ENCODE data around the gene GM2A. TPM values are rescaled to one million over a fixed set of nuclear protein-coding genes. Genes with fewer than 3 reads are reported as not detected.
"Not testable (repeated sequence)": the region's sequence is repeated elsewhere in the genome, so short reads cannot be mapped to it uniquely, and the experiment has no call there.

GM2A gene
- total and polyA plus RNA-seq, 12 donors: 15.5 to 81.3 (median 53.9) TPM

DNA sequence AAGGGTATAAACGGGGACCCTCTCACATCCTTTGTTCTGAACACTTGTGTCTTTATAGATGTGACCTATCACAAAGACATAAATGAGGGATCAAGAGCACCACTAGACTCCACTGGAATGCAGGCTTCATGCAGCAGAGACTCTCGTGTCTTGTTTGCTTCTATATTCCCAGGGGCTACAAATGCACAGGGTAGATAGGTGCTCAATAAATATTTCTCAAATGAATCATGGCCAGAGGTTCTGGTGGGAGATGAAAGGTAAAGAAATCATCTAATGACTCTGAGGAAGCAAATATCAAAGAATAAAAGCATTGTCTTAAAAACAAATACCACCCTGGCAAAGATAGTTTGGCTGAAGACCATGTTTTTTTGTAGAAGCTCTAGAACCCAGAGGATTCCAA, 44.0 kb downstream of the GM2A start:
- H3K27ac ChIP-seq: no peak overlapping the region
- no peaks in the 10 kb centered on the region for H3K9me3 ChIP-seq (replicated peaks in 1 of 3)
- WGBS, 4 donors: 70 to 83% (median 75%) methylated on average over 2 of the region's 2 CpGs
- intact Hi-C loops (cut with DNase I): no loop called here
- H3K36me3 ChIP-seq (replicated peaks in 1 of 2): no peaks in the 10 kb centered on the region
- H3K4me3 ChIP-seq: no peak overlapping the region
- no peaks in the 10 kb centered on the region for H3K27me3 ChIP-seq
- no peak for DNase-seq
- no peaks in the 10 kb centered on the region for H3K4me1 ChIP-seq (replicated peaks in 1 of 2)
- TF ChIP-seq POLR2A (IDR thresholded peaks at IDR 0.05) (no peak), CTCF (IDR thresholded peaks at IDR 0.05) (no peak)

DNA sequence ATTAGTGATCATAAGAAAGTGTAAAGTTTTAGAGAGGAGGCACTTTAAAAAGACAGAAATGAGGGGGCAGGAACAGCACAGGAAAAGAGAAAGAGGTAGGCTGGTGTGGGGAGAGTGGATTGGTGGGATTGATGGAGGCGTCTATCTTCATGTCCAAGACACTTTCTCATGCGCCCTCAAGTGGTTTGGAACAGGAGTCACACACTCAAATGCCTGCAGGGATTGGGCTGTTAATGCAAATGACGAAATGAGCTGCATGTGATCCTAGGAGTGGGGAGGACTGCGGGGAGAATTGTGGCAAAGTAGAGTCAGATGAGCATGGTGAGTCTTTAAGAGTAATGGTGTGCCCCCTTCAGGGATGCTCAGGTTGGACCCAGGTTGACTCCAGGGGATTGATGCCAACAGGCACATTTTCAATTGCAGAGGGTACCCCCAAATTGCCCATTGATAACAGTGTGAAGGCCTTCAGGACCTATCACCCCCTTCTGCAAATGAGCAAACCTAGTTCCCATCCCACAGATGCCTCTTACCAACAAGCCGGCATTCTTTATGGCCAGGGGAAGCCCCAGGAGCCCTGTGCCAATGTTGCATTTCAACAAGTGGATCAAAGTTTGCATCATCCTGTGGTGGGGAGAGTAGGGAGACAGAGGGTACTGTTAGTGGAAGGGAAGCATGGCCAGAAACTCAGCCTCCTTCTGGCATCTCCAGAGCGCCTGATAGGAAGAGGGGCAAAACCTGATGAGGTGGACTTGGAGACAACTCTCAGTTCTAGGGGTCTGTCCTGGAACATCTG, 45.3 kb downstream of the GM2A start:
- Histone ChIP-seq H3K4me3 (no peak overlapping the region), H3K36me3 (replicated peaks in 1 of 2) (no peaks in the 10 kb centered on the region), H3K27ac (no peak overlapping the region), H3K9me3 (replicated peaks in 1 of 3) (no peaks in the 10 kb centered on the region), H3K27me3 (no peaks in the 10 kb centered on the region), H3K4me1 (replicated peaks in 1 of 2) (no peaks in the 10 kb centered on the region)
- no peak for TF ChIP-seq POLR2A (IDR thresholded peaks at IDR 0.05)
- TF ChIP-seq CTCF (IDR thresholded peaks at IDR 0.05): peak in 5 of 6 experiments; percentile 17 to 57 (median 47)
- peak in 6 of 7 donors; percentile 25 to 71 (median 45) for DNase-seq
- WGBS, 4 donors: 24 to 85% (median 65%) methylated on average over 6 of the region's 6 CpGs
- intact Hi-C loops (cut with DNase I): no loop called here

DNA sequence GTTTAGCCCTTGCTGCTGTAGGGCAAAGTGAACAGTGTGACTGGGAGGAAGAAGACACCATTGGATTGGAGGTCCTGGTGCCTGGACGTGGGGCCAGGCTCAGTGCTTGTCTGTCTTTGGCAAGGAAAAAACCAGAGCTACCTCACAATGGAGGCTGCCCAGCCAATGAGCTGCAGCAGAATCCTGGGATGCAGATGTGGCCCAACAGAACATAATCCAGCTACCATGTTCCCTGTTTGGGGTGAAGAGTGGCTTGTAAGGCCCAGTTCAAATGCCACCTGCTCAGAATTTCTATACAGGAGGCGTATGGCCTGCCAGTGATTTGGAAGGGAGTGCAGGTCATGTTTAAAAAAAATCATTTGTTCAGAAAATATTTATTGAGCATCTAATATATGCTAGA, 50.7 kb downstream of the GM2A start, which contains the start of gene SLC36A3:
Gene SLC36A3 (minus strand): TSS at position 101 of the 400 bp plus-strand sequence. CDS start 412 bp downstream, outside the sequence.
- DNase-seq: no peak
- Histone ChIP-seq H3K4me1 (replicated peaks in 1 of 2) (no peaks in the 10 kb centered on the region), H3K4me3 (no peak within 1 kb of the TSS), H3K9me3 (replicated peaks in 1 of 3) (no peaks in the 10 kb centered on the region), H3K27me3 (no peaks in the 10 kb centered on the region), H3K27ac (no peak within 1 kb of the TSS), H3K36me3 (replicated peaks in 1 of 2) (no peaks in the 10 kb centered on the region)
- intact Hi-C loops (cut with DNase I): no loop called here
- WGBS, 4 donors: 74 to 100% (median 86%) methylated on average over 2 of the region's 2 CpGs
- no peak for TF ChIP-seq POLR2A (IDR thresholded peaks at IDR 0.05)
- no peak for TF ChIP-seq CTCF (IDR thresholded peaks at IDR 0.05)

- H3K36me3 ChIP-seq (replicated peaks in 1 of 2); intact Hi-C loops (cut with DNase I); DNase-seq; H3K4me1 ChIP-seq (replicated peaks in 1 of 2); H3K27me3 ChIP-seq; H3K4me3 ChIP-seq; H3K9me3 ChIP-seq (replicated peaks in 1 of 3); H3K27ac ChIP-seq: not testable (repeated sequence)
- WGBS, 4 donors: 90 to 97% (median 94%) methylated on average over 2 to 27 of the region's 27 CpGs
Measured at GRCh38 chr5:151309266-151309665, 56.3 kb downstream of the GM2A start.

- H3K27ac ChIP-seq; H3K4me3 ChIP-seq; H3K9me3 ChIP-seq (replicated peaks in 1 of 3); intact Hi-C loops (cut with DNase I); DNase-seq; H3K4me1 ChIP-seq (replicated peaks in 1 of 2); H3K36me3 ChIP-seq (replicated peaks in 1 of 2); H3K27me3 ChIP-seq: not testable (repeated sequence)
- WGBS, 4 donors: 83 to 94% (median 87%) methylated on average over 8 to 15 of the region's 15 CpGs
Measured at GRCh38 chr5:151309821-151310220, 56.8 kb downstream of the GM2A start.
